NCI-H1092 (cell line): ENCODE measurements around the gene IDI1.
"Not testable (repeated sequence)": the region's sequence is repeated elsewhere in the genome, so short reads cannot be mapped to it uniquely, and the experiment has no call there.

Experiments
- DNase-seq: peaks from one replicate; lab custom pipeline; 2025; lab: John Stamatoyannopoulos, UW

The IDI1 gene

DNA sequence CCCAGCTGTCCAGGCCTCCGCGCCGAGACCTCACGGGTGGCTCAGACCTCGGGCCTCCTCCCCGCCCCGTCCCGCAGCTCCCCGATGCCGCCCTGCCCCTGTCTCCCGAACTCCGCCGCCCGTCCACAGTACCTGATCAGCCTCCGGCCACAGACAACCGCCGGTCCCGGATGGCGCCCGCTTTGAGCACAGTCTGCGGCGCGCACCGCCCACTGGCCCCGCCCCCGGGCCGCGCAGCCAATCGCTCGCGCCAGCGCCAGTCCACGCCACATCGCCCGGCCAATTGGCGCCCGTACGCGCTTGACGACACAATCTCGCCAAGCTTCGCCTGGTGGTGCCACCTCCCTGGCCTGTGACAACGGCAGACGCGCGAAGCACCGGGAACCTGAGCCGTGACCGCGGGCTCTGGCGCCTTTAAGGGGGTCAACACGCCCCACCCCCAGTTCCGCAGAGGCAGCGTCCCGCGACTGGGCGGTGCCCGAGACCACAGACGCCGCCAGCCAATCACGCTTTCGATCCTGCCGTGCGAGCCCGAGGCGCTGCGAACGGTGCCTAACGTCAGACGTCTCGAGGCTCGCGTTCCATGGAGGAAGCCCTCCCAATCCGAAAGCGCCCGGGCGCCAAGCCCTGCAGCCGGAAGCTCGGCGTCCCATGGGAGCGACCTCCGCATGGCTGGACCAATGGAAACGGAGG is at the start of gene IDI1:
Gene IDI1 (minus strand): TSS at position 388 of the 693 bp plus-strand sequence. CDS start 116 bp downstream, at position 272.
- DNase-seq = peak; percentile 89

DNA sequence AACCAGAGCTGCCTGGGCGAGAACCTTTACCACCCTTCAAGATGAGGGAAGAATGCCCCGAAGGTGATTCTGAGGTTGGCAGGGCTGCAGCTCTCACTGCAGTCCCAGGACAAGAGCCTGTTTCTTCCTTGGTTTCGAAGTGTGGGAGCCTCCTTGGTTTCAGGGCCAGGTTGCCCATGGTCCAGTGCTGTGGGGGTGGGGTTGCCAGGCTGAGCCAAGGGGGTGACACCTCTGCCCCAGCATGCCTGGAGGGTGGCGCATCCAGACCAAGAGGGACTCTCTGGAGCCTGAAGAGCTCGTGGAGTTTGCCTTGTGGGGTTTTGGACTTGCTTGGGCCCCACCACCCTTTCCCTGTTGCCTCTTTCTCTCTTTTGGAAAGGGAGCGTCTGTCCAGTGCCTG is 48.5 kb upstream of the IDI1 start:
- no peak for DNase-seq

DNA sequence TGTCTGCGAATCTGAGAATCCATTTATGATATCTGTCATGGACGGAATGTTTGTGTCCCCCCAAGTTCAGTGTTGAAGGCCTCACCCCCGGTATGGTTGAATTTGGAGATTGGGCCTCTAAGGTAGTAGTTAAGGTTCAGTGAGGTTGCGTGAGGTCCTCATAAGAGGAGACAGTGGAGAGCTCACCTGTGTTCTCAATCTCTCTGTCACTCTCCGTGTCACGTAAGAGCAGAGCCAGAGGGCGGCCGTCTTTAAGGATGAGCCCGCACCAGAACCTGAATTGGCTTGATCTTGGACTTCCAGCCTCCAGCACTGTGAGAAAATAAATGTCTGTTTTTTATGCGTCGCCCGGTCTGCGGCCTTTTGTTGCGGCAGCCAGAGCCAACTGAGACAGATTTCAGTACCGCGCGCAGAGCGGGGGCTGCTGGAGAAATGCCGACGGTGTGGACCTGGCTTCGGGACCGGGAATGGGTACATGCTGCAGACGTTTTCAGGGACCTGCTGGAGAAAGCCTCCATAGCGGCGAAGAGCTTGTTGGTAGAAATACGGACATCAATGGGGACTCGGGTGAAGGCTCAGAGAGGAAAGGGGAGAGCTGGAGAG is 47.5 kb upstream of the IDI1 start:
- no peak for DNase-seq

DNA sequence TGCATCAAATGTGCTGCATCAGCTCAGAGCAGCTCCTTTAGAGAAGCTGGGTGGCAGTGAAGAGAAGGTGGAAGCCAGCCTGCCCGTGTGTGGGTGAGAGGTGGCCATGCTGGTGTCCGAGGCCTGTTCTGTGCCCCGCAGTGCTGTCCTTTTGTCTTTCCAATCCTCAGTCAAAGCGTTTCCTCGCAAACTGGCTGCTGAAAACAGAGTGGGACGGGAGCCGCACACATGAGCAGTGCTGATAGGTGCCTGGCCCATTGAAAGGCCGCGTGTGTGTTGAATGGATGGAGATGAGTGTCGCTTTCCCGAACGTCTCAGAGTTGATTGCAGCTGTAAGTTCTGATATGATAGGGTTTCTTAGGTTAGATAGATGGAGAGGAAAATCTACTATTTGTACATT is 46.6 kb upstream of the IDI1 start:
- no peak for DNase-seq

DNA sequence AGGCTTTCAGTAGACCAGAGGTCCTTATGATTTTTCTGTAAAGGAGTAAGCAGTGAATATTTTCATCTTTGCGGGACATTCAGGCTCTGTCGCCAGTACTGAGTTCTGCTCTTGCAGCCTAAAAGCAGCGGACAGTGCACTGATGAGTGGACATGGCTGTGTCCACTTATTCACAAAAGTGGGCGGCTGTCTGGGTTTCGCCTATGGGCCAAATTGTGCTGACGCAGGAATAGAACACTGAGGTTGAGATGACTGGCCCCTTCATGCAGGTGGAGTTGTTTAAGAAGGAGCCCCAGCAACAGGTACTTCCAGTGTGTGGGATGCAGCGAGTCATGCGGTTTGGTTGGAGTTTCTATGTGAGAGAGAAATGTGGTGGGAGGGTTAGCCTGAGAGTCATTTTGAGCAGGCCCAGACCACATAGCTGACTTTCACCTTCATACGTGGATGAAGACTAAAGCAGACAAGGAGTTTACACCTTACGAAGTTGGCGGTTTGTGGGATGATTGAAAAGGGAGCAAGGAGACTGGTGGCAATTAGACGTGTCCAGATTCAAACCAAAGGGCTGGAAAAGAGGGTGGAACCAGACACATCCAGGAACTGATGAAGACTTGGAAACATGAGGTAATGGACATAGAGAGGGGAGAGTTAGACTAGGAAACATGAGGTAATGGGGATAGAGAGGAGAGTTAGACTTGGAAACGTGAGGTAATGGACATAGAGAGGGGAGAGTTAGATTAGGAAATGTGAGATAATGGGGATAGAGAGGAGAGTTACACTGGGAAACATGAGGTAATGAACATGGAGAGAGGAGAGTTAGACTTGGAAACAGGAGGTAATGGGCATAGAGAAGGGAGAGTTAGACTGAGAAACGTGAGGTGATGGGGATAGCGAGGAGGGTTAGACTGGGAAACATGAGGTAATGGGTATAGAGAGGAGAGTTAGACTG is 45.5 kb upstream of the IDI1 start:
- no peak for DNase-seq

DNA sequence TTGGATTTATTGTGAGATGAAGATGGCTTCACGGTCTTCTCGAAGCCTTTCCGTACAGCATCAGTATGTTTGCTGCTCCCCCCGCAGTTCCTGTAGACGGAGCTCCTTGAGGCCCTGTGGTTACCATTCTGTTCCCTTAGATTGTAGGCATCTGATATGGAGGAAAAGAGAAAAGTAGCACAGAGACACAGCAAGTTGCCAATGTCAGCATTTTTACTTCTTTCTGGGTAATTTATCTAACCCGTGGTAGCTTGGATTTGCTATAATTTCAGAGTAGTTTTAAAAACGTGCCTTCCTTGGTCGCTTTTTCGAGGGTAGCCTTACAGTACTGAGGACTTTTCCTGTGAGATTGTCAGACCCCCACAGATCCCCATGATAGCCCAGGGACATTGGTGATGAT is 44.8 kb upstream of the IDI1 start:
- DNase-seq = no peak

DNA sequence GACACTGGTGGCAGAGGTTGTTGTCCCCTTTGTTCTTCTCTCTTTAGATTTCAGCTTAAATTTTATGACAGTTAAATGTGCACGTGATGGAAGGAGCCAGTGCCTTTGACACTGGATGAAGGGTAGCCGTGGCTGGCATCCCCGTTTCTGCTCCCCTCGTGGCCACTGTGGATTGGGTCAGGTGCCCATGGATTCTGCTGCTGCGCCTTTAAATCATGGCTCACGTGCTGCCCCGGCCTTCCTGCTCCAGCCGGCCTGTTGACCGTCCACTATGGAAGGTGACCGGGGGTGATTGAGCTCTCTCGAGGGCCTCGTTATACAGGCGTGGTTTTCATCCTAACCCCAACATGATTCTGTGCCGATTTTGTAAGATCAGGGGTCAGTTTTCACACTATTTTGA is 41.8 kb upstream of the IDI1 start:
- no peak for DNase-seq

DNA sequence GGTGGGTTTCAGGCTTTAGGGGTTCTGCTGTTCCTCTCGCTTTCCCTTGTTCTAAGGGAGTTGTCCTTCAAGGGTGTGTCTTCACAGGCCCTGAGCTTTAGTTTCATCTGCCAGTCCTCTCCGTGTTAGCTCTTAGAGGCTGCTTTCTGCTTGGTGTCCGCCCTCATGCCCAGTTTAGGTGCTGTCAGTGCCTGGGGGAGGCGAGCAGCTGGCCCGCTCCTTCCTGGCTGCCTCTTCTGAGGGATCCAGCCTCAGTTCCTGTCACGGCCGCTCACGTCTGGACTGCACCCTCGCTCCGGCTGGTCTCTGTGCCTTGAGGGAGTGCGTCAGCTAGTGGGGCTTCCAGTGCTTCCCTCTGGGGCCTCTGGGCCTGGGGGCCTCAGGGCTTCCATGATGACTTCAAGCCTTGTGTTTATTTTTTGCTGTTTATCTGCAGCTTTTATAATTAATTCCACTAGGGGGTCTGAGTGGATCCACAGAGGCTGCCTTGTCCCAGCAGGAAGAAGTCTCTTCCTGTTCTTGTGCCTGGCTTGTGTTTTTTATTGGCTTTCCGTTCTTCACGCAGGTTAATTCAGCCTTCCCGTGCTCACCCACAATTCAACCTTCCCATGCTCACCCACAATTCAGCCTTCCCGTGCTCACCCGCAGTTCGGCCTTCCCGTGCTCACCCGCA is 40.2 kb upstream of the IDI1 start:
- DNase-seq = no peak

DNA sequence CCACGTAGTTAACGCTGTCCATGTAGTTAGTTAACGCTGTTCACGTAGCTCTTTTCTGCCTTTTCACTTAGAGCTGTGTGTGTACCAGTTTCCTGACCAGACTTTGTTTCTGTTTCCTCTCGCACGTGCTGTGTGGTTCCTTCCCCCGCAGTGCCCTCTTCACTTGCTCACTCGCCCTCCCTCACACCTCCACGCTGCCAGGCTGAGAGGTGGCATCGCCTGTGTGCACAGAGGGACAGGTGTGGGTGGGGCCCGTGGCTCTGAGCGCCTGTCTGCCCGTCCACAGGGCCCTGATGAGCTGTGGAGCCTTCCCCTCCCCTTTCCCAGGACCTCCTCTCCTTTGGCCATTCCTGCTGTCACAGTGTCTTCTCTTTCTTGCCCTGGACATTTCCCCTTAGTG is 37.9 kb upstream of the IDI1 start:
- no peak for DNase-seq

DNA sequence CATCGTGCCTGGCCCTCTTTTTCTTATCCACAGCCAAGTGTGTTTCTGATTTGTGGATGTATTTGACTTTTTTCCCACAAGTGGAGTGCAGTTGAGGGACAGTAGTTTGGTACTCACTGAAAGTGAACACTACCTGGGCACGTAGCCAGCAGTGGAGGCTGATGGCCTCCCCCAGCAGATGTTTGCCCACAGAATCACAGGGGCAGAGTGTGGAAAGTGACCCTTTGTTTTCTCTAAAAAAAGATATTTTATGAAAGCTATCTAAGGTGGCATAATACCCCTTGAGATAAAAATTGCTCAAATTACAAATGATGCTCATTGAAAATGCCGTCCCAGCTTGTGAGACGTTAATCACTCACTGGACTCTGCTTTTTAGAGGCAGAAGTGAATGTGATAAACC is 36.3 kb upstream of the IDI1 start:
- DNase-seq = no peak

DNA sequence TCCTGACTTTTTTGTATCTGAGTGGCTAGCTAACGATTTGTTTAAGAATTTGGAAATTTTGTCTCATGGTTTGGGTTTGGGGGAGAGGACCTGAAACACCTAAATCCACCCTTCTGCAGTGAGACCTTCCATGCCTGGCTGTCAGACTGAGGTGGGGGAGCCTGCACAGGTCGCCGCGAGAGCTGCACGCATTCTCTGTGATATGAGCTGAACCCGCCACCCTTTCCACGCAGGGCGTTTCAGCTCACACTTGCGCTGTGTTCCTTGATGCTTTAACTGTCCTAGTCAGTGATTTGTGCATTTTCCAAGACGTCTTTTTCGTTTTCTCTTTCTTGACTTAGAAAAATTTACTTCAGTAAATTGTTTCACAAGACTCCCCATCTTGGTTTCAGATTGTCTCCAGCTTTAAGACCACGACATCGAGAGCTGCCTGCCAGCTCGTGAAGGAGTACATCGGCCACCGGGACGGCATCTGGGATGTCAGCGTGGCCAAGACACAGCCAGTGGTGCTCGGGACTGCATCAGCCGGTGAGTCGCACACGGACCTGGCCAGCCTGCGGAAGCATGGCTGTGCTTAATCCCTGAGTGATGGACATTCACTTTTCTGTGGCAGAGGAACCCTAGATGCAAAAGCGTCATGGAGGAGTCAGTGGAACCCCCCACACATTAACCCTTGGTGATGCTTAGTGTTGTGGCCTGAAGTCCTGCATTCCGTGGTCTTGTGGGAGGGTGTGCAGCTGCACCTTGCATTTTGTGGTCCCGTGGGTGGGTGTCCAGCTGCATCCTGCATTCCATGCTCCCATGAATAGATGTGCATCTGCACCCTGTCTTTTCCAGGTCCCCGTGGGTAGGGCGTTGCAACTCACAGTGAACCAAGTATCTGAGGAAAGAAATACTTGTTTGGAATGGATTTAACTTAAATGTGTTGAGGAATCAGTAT is 35.4 kb upstream of the IDI1 start:
- no peak for DNase-seq

DNA sequence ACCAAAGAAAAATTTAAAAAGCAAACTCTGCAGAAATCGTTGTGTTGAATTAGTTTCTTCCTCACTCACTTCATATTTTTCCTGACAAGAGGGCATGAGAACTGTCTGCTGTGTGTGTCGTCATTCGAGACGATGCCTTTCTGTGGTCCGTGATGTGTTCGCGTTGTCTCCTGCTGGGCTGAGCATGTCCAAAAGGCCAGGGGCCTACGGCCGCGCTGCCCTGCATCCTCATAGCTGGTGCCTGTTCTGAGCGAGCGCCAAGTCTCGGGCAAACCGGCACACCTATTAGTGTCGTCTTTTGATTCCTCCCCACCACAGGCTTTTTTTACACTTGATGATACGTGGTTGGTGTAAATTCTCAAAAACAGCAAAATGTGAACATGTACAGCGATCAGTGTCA is 34.7 kb upstream of the IDI1 start:
- no peak for DNase-seq

DNA sequence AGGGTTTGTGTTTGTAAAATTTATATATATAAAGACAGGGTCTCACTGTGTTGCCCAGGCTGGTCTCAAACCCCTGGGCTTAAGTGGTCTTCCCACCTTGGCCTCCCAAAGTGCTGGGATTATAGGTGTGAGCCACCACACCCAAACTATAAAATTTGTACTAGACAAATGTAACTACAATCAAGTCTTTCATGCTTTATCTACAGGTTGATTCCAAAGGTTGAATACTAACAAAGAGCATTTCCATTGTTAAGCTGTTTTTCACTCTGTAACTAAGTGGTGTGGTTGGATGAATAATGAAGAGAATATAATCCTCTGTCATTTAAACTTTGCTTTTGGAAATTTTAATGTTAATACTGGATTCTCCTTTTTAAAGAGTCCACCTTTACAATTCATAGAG is 29.7 kb upstream of the IDI1 start:
- no peak for DNase-seq

DNA sequence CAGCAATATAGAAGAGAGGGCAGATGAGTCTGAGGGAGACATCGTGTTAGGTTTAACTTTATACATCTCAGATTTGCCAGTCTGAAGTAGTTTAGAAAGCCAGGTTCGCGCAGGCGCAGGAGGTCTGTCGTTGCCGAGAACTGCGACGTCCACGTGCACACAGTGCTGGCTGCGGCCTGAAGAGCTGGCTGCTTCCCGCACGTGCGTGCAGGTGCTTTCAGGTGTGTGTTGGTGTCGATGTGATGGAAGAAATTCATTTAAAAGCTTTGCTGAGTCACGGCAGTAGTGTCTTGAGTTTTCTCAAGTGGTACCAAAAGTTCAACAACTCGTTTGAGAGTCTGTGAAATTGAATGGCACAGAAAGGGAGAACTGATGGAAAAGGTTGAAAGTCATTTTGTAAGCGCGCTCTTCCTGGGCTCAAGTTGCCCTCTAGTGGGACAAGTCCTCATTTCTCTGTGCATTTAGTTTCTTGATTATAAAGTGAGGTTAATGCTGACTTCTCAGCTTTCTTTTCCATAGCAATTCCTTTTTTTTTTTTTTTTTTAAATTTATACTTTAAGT is 25.9 kb upstream of the IDI1 start:
- DNase-seq = no peak

DNA sequence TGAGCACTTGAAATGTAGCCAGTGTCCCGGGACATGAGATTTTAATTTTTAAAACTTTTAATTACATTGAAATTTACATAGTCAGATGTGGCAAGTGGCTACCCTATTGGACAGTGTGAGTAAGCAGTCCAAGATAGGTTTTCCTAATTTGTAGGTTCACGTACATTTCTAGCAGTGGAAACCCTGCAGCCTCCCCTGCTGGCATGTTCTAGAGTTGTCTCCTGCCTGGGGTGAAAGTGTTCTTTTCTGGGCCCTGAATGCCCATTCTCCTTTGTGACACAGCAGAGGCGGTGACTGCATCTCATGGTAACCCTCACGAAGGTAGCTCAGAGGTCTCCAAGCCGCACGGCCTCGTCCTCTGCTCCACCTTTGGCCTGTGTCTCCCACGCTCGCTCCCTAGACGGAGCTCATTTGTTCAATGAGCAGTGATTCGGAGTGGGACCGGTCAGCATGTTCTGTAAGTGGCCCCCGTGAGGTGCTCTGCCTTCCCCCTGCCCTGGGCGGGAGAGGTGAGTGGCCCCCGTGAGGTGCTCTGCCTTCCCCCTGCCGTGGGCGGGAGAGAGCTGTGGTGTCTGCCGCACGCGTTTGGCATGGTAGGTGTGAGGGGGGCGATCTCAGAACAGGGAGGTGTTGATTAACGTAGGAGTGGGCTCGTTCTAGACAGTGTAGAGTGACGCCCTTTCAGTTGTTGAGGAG is 25.3 kb upstream of the IDI1 start:
- DNase-seq = no peak

DNA sequence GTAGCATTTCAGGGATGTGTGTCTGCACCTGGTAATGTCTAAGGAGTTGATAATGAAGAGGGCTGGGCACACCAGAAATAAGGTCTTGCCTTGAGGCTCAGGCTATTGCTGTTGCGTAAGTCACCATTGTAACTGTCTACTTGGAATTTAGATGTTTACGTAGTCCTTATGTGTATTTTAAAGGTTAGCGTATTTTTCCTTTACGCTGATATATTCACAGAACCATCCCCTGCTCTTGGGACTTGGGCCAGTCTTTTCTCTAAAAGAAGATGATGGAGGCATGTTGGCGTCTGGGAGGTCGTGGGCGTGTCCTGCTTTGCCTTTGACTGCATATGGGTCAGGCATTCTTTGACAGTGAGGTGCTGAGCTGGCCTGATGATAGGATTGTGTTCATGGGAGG is 22.0 kb upstream of the IDI1 start:
- no peak for DNase-seq

DNA sequence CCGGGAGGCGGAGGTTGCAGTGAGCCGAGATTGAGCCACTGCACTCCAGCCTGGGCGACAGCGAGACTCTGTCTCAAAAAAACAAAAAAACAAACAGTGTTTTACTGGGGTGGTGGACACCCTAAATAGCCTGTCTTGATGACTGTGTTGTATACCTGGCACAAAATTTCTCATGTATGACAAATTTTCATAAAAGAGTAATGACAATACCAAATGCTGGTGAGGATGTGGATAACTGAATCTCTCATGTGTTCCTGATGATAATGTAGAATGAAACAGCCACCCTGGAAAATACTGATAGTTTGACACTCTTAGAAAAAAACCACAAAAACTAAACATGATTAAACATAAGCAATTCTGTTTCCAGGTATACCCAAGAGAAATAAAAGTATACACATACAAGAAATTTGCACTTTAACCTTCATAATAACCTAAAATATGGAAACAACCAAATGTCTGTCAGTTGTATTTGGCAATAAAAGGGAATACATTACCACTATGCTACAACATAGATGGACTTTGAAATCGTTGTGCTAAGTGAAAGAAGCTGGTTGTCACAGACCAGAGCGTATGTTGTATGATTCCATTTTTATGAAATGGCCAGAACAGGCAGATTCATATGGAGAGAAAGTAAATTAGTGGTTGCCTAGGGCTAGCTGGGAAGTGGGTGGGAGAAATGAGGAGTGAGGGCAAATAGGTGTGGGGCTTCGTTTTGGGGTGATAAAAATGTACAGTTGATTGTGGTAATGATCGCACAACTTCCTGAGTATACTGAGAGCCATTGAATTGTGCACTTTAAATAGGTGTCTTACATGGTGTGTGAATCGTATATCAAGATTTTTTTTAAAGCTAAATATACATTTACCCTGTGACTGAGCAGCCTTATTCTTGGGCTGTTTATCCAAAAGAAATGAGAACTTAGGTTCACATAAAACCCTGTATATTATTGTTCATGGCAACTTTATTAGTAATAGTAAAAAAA is 19.8 kb upstream of the IDI1 start:
- DNase-seq = no peak

DNA sequence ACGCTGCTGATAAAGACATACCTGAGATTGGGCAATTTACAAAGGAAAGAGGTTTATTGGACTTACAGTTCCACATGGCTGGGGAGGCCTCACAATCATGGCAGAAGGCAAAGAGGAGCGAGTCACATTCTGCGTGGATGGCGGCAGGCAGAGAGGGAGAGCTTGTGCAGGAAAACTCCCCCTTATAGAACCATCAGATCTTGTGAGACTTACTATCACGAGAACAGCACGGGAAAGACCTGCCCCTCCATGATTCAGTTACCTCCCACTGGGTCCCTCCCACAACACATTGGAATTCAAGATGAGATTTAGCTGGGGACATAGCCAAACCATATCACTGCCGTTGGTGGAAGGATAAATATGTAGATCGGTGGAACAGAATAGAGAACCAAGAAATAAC is 17.8 kb upstream of the IDI1 start:
- DNase-seq = not testable (repeated sequence)

DNA sequence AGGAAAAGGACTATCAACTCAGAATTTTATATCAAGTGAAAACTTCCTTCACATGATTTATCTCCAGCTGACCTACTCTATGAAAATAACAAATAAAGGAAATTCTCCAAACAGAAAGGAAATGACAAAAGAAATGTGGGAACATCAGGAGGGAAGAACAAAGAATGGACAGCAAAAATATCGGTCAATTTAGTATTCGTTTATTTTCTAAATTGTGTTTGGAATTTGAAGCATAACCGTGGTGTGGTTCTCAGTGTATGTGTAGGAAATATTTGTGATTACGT is 16.0 kb upstream of the IDI1 start:
- no peak for DNase-seq
